ENCODE measurements around the gene EPO.
"Not testable (repeated sequence)": the region's sequence is repeated elsewhere in the genome, so short reads cannot be mapped to it uniquely, and the experiment has no call there.

Gene EPO

GRCh38 chr7:100735730-100736129 lies 15.5 kb downstream of the EPO start:
- DNase-seq (ENCODE audit: low spot score): no peak

- no peak for DNase-seq (ENCODE audit: low spot score)
Observed at GRCh38 chr7:100736671-100737070, 16.4 kb downstream of the EPO start.

GRCh38 chr7:100739934-100740333 lies 19.7 kb downstream of the EPO start:
- DNase-seq (ENCODE audit: low spot score): no peak

- DNase-seq (ENCODE audit: low spot score): no peak
Observed at GRCh38 chr7:100744605-100745004, 24.3 kb downstream of the EPO start.

- peak; percentile 35 for DNase-seq (ENCODE audit: low spot score)
Observed at GRCh38 chr7:100745184-100745583, 24.9 kb downstream of the EPO start.

- no peak for DNase-seq (ENCODE audit: low spot score)
Observed at GRCh38 chr7:100752994-100753393, 32.7 kb downstream of the EPO start.

- no peak for DNase-seq (ENCODE audit: low spot score)
Observed at GRCh38 chr7:100753750-100754149, 33.5 kb downstream of the EPO start.

- DNase-seq (ENCODE audit: low spot score): no peak
Observed at GRCh38 chr7:100759357-100760171, 39.3 kb downstream of the EPO start.

- not testable (repeated sequence) for DNase-seq (ENCODE audit: low spot score)
Observed at GRCh38 chr7:100762841-100763240, 42.6 kb downstream of the EPO start.

GRCh38 chr7:100763556-100764140 lies 43.4 kb downstream of the EPO start:
- DNase-seq (ENCODE audit: low spot score): no peak

GRCh38 chr7:100764841-100765240 lies 44.6 kb downstream of the EPO start:
- no peak for DNase-seq (ENCODE audit: low spot score)

- no peak for DNase-seq (ENCODE audit: low spot score)
Observed at GRCh38 chr7:100765250-100765649, 45.0 kb downstream of the EPO start.

- DNase-seq (ENCODE audit: low spot score): no peak
Observed at GRCh38 chr7:100768784-100769183, 48.5 kb downstream of the EPO start.

Measured in SK-N-DZ (cell line).